Stimulated activated CD8-positive, alpha-beta memory T cell treated with anti-CD3 and anti-CD28 coated beads, Interleukin-12 subunit alpha, Interleukin-12 subunit beta, amount 100 ng/mL, for 1 hour (primary cell): ENCODE results near the gene GNA15.
A peak's percentile ranks its signal among the peaks of the same experiment; 100 is the strongest.
"Not testable (repeated sequence)": the region's sequence is repeated elsewhere in the genome, so short reads cannot be mapped to it uniquely, and the experiment has no call there.

Experiments used
- DNase-seq: peaks from one replicate; pipeline ENCODE4 v3.0.0-alpha.2; 2020; ENCODE audit warnings: low read depth

Gene GNA15

GRCh38 chr19:3149526-3150505 is 14.0 kb downstream of the GNA15 start:
- no peak for DNase-seq

DNA sequence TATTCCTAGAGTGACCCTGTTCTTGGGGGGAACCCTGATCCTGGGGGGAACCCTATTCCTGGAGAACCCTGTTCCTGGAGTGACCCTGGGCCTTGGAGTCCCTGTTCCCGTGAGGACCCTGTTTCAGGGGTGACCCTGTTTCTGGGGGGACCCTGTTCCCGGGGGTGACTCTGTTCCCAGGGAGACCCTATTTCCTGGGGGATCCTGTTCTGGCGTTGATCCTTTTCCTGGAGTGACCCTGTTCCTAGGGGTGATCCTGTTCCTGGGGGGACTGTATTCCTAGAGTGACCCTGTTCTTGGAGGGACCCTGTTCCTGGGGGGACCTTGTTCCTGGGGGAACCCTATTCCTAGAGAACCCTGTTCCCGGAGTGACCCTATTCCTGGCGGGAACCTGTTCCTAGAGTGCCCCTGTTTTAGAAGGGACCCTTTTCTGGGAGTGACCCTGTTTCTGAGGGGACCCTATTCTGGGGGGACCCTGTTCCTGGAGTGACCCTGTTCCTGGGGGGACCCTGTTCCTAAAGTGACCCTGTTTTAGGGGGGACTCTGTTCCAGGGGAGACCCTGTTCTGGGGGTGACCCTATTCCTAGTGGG is 15.0 kb downstream of the GNA15 start:
- DNase-seq: no peak

DNA sequence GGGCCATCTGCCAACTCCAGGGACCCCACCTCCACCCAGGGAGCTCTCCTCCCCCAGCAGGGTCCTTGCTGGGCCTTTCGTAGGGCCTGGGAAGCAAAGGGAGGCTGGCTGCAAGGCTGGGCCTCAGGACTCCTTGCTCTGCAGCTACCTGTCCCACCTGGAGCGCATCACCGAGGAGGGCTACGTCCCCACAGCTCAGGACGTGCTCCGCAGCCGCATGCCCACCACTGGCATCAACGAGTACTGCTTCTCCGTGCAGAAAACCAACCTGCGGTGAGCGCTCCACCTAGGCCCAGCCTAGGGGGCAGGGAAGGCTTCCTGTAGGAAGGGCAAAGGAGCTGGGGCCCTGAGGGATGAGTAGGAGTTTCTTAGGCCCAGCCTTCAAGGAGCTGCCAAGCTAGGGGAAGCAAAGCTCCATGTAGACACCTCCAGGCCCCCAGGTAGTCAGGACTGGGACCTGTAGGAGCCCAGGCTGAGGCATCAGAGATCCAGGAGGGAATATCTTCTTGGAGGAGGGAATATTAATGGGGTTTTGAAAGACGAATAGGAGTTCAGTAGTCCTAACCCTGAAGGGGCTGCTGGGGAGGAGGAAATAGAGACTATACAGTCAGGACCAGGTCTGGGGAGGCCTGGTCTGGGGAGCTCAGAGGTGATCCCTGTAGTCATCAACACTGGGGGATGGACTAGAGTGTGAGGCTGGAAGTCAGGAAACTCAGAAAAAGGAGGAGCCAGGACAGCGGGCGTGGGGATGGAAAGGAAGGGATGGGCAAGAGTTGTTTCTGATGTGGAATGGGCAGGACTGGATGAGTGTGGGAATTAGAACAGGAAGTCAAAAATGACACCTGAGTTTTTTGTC is 16.0 kb downstream of the GNA15 start:
- DNase-seq: no peak

- no peak for DNase-seq
Observed at GRCh38 chr19:3152419-3152780, 16.6 kb downstream of the GNA15 start.

DNA sequence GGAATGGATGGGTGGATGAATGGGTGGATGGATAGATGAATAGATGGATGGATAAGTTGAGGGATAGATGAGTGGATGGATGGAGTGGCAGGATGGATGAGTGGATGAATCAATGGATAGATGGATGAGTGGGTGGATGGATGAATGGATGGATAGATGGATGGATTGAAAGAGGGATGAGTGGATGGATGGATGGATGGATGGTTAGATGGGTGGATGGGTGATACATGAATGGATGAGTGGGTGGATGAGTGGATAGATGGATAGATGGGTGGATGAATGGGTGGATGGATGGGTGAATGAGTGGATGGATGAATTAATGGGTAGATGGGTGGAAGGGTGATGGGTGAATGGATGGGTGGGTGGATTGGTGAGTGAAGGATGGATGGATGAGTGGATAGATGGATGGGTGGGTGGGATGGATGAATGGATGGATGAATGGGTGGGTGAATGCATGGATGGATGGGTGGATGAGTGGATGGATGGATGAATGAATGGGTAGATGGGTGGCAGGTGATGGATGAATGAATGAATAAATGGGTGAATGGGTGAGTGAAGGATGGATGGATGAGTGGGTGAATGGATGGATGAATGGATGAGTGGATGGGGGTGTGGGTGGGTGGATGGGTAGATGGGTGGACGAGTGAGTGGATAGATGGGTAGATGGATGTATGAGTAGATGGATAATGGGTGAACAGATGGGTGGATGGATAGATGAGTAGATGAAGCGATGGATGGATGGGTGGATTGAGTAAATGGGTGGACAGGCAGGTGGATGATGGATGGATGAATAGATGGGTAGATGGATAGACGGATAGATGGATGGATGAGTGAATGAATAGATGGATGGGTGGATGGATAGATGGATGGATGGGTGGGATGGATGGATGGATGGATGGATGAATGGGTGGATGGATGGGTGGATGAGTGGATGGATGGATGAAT is 17.7 kb downstream of the GNA15 start:
- no peak for DNase-seq

DNA sequence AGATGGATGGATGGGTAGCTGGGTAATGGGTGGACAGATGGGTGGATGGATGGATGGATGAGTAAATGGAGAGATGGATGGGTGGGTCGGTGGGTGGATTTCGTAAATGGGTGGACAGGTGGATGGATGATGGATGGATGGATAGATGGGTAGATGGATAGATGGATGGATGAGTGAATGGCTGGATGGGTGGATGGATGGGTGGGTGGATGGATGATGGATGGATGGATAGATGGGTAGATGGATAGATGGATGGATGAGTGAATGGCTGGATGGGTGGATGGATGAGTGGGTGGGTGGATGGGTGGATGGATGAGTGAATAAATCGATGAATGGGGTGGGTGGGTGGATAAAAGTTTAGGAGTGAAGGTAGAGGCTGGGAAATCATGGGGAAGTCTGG is 18.6 kb downstream of the GNA15 start:
- not testable (repeated sequence) for DNase-seq

DNA sequence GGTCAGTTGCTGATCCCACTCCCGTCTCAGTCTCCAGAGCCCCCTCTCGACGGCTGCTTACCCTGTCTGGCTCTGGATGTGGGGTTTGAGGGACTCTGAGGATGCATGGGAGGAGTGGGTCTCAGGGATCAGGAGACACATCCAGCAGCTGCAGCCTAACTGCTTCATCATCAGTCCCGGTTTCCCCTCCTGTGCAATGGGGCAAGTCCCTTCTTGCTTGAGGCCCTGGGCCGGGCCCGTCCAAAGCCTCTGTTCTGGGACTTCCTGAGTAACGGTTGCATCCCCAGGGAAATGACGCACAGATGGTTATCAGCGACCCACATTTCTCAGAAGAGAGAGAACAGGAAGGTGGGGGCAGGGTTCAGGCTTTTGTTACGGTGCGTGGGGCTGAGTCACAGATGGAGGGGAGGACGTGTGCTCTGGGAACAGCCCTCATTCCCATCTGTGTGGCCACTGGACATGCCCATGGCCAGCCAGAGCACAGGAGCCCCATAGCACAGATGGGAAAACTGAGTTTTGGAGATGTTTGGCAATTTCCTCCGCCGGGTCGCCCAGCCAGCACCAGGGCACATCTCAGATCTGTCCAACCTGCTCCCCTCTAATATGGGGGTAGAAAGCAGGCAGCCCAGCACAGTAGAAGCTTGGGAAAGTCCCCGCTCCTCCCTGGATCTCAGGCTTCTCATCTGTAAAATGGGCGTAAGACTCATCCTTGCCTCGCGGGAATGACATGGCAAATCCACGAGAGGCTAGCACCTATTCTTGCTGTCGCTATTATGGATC is 19.3 kb downstream of the GNA15 start:
- peak; percentile 60 for DNase-seq

GRCh38 chr19:3157096-3157845 is 21.4 kb downstream of the GNA15 start:
- no peak for DNase-seq

DNA sequence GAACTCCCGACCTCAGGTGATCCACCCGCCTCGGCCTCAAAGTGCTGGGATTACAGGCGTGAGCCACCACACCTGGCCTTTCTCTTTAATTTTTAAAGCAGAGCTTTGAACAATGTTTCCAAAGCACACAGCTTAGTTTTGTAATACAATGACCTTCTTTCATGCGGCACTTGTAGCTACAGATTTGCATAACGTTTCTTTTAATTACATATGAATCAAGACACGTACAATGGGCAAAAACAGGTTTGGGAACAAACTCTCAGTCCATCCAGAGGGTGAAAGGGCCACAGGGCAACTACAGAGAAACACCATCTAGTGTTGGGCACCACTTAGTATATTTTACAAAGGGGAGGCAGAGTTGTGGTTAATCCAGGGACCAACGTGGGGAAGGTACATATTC is 23.7 kb downstream of the GNA15 start:
- no peak for DNase-seq

DNA sequence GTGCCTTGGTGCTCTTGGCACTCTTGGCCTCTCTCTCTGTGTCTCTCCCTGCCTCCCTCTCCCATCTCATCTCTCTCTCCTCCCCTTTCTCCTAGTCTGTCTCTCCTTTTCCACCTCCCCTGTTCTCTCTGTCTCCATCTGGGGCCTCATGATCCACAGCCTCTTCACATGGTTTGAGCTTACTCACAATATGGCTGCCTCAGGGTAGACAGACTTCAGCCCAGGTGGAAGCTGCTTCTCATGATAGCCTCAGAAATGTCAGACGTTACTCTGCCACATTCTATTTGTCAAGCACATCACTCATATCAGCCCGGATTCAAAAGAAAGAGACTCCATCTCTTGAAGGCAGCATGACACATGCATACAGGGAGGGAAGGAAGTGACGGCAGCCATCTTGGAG is 24.4 kb downstream of the GNA15 start:
- DNase-seq: no peak

- no peak for DNase-seq
Observed at GRCh38 chr19:3161453-3161852, 25.6 kb downstream of the GNA15 start.

DNA sequence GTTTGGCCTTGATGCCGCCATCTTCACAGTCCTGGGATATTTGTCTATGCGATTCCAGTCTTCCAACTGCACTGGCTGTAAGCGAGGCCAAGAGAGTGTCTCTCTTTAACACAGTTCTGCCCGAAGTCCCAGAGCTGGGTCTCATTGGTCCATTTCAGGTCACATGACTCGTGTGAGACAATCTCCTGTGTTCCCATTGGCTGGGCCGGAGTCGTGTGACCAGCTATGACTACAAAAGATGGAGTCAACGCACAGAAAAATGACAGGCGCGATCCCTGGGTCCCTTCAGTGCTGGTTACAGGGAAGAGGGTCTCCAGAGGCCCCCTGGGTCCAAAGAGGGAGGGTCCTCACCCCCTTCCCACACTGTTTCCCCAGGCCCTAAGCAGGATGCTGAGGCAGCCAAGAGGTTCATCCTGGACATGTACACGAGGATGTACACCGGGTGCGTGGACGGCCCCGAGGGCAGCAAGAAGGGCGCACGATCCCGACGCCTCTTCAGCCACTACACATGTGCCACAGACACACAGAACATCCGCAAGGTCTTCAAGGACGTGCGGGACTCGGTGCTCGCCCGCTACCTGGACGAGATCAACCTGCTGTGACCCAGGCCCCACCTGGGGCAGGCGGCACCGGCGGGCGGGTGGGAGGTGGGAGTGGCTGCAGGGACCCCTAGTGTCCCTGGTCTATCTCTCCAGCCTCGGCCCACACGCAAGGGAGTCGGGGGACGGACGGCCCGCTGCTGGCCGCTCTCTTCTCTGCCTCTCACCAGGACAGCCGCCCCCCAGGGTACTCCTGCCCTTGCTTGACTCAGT is 26.8 kb downstream of the GNA15 start:
- DNase-seq: no peak

- peak; percentile 64 for DNase-seq
Observed at GRCh38 chr19:3163230-3163886, 27.5 kb downstream of the GNA15 start.

DNA sequence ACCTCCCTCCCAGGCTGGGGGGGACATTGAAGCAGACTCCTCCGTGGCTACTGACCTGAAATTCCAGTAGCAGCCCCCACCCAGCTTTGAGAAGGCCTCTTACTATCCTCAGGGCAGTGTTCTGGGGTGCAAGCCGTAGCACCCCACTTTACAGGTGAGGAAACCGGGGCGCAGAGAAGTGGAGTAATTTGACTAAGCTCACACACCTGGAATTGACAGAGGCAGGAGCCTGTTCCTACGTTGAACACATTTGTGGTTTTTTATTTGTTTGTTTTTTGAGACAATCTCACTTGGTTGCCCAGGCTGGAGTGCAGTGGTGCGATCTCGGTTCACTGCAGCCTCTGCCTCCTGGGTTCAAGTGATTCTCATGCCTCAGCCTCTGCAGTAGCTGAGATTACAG is 28.1 kb downstream of the GNA15 start:
- DNase-seq: no peak

DNA sequence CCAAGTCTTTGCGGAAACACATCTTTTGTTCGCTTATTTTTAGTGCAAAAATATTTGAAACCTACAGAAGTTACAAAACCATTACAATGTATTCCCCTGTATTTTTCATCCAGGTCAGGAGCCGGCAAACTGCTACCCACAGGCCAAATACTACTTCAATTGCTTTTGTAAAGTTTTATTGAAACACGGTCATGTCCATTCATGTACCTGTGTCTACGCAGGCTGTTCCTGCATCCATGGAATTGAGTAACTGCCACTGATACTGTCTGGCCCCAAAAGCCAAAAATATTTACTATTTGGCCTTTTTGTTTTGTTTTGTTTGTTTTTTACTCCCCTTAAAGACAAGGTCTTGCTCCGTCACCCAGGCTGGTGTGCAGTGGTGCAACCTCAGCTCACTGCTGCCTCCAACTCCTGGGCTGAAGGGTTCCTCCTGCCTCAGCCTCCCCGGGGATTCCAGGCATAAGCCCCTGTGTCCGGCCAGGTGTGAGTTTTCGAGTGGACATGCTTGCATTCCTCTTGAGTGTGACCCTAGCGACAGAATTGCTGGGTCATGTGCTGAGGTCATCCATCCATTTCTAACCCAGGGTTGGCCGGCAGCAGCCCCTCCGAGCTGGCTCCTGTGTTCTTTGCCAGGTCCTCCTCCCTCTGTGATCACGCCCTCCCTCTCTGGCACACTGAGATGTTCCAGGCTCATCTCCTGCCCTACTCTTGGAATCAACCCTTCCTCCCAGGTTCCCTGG is 31.9 kb downstream of the GNA15 start:
- DNase-seq: no peak

DNA sequence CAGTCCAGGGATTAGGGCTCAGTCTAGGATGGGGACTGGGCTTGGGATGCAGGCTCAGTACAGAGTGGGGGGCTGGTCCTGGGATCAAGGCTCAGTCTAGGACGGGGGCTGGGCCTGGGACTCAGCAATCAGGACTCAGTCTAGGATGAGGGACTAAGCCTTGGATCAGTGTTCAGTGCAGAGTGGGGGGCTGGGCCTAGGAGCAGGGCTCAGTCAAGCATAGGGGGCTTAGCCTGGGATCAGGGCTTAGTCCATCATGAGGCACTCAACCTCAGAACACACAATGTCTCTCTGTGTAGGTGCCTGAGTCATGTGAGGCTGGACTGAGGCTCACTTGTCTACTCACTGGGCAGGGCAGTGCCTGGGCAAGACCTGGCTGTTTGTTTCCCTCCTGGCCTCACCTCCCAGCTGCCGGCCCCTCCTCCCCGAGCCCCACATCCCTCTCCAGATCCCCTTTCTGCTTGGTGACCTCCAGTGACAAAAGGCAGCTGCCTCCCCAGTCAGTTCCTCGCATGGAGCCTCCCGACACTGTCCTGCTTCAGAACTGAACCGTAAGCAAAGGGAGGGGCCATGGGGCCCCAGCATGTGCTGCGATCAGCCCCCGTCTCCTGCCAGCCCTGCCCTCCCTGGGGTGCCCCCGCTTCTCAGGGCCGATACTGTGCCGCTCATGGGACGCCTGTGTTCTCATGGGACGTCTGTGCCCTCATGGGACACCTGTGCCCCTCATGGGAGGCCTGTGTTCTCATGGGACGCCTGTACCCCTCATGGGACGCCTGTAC is 36.2 kb downstream of the GNA15 start:
- no peak for DNase-seq

GRCh38 chr19:3172673-3173000 is 36.8 kb downstream of the GNA15 start:
- not testable (repeated sequence) for DNase-seq
